ENCODE measurements around the gene SPSB4. TPM values are rescaled to one million over a fixed set of nuclear protein-coding genes. Genes with fewer than 3 reads are reported as not detected.

SPSB4 gene
- total and polyA plus RNA-seq, 2 donors (not counting 1 experiment from before 2014, with no cell fraction given), result not detected

- TF ChIP-seq EZH2 (IDR thresholded peaks at IDR 0.05; ENCODE audit: borderline replicate concordance, insufficient read depth, low read depth, low read length, poor library complexity, severe bottlenecking), result no peak
- TF ChIP-seq, protein P1, sequence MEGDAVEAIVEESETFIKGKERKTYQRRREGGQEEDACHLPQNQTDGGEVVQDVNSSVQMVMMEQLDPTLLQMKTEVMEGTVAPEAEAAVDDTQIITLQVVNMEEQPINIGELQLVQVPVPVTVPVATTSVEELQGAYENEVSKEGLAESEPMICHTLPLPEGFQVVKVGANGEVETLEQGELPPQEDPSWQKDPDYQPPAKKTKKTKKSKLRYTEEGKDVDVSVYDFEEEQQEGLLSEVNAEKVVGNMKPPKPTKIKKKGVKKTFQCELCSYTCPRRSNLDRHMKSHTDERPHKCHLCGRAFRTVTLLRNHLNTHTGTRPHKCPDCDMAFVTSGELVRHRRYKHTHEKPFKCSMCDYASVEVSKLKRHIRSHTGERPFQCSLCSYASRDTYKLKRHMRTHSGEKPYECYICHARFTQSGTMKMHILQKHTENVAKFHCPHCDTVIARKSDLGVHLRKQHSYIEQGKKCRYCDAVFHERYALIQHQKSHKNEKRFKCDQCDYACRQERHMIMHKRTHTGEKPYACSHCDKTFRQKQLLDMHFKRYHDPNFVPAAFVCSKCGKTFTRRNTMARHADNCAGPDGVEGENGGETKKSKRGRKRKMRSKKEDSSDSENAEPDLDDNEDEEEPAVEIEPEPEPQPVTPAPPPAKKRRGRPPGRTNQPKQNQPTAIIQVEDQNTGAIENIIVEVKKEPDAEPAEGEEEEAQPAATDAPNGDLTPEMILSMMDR (IDR thresholded peaks at IDR 0.05), result no peak
- no peaks in the 10 kb centered on the region for H3K79me2 ChIP-seq (ENCODE audit: control insufficient read depth, insufficient read depth, low read length)
- H3K27me3 ChIP-seq (replicated peaks in 1 of 4; ENCODE audit: control extremely low read depth in 1 of 4, control insufficient read depth in 3 of 4, insufficient read depth in 4 of 4, low read length in 3 of 4), result peaks cover 0 to 2% (median 0%) of the 10 kb centered on the region in 4 experiments
- no peak overlapping the region for H3K27ac ChIP-seq (ENCODE audit: low read length in 2 of 2)
- no peak for DNase-seq
- Mint-ChIP-seq H3K27me3 (peaks cover 13% of the 10 kb centered on the region), H3K9me3 (ENCODE audit: insufficient read depth) (no peaks in the 10 kb centered on the region), H3K4me1 (no peaks in the 10 kb centered on the region), H3K4me3 (no peak overlapping the region), H3K27ac (no peak overlapping the region)
- no peak for ATAC-seq (ENCODE audit: low read depth)
- H4K20me1 ChIP-seq (ENCODE audit: control insufficient read depth, insufficient read depth, low read length, poor library complexity, severe bottlenecking), result no peaks in the 10 kb centered on the region
- CTCF ChIA-PET, result no interaction called here
- 95% methylated on average over 6 of the region's 7 CpGs for WGBS (ENCODE audit: insufficient coverage)
- intact Hi-C loops (cut with micrococcal nuclease), result no loop called here
- H3K4me1 ChIP-seq (ENCODE audit: control insufficient read depth in 2 of 2, insufficient read depth in 2 of 2, low read length in 2 of 2), result no peaks in the 10 kb centered on the region
- no peak overlapping the region for H3K4me3 ChIP-seq (ENCODE audit: control extremely low read depth in 1 of 5, extremely low read depth in 1 of 5, insufficient read depth in 1 of 5, low read depth in 2 of 5, low read length in 4 of 5)
- no peak overlapping the region for H3K4me2 ChIP-seq (replicated peaks; ENCODE audit: low read depth, low read length, poor library complexity, severe bottlenecking)
- POLR2A ChIA-PET, result no interaction called here
- H3K9ac ChIP-seq (ENCODE audit: low read length), result no peak overlapping the region
- no peak overlapping the region for H2AFZ ChIP-seq (ENCODE audit: insufficient read depth, low read depth, low read length, poor library complexity, severe bottlenecking)
- H3K9me3 ChIP-seq (ENCODE audit: control extremely low read depth in 1 of 3, control insufficient read depth in 2 of 3, insufficient read depth in 1 of 3, low read length in 2 of 3), result peaks cover 0 to 5% (median 0%) of the 10 kb centered on the region in 3 donors
- no peaks in the 10 kb centered on the region for H3K36me3 ChIP-seq (replicated peaks in 1 of 2; ENCODE audit: control extremely low read depth in 1 of 2, control insufficient read depth in 1 of 2, extremely low read depth in 1 of 2, insufficient read depth in 2 of 2, low read length in 1 of 2)
Observed at GRCh38 chr3:141152801-141153678, 101.9 kb downstream of the SPSB4 start.

- WGBS (ENCODE audit: insufficient coverage), result 100% methylated on average over 1 of the region's 1 CpG
- POLR2A ChIA-PET, result no interaction called here
- no peak overlapping the region for H3K4me3 ChIP-seq (ENCODE audit: control extremely low read depth in 1 of 5, extremely low read depth in 1 of 5, insufficient read depth in 1 of 5, low read depth in 2 of 5, low read length in 4 of 5)
- no peak overlapping the region for H3K4me2 ChIP-seq (replicated peaks; ENCODE audit: low read depth, low read length, poor library complexity, severe bottlenecking)
- Mint-ChIP-seq H3K9me3 (ENCODE audit: insufficient read depth) (peaks cover 1% of the 10 kb centered on the region), H3K4me1 (no peaks in the 10 kb centered on the region), H3K27ac (no peak overlapping the region), H3K27me3 (peaks cover 13% of the 10 kb centered on the region), H3K4me3 (no peak overlapping the region)
- no peak for TF ChIP-seq EZH2 (IDR thresholded peaks at IDR 0.05; ENCODE audit: borderline replicate concordance, insufficient read depth, low read depth, low read length, poor library complexity, severe bottlenecking)
- TF ChIP-seq, protein P1 (IDR thresholded peaks at IDR 0.05), result no peak
- intact Hi-C loops (cut with micrococcal nuclease), result no loop called here
- H3K27ac ChIP-seq (ENCODE audit: low read length in 2 of 2), result no peak overlapping the region
- no peaks in the 10 kb centered on the region for H3K79me2 ChIP-seq (ENCODE audit: control insufficient read depth, insufficient read depth, low read length)
- H4K20me1 ChIP-seq (ENCODE audit: control insufficient read depth, insufficient read depth, low read length, poor library complexity, severe bottlenecking), result no peaks in the 10 kb centered on the region
- H3K9me3 ChIP-seq (ENCODE audit: control extremely low read depth in 1 of 3, control insufficient read depth in 2 of 3, insufficient read depth in 1 of 3, low read length in 2 of 3), result peaks cover 0 to 11% (median 0%) of the 10 kb centered on the region in 3 donors
- no peaks in the 10 kb centered on the region for H3K4me1 ChIP-seq (ENCODE audit: control insufficient read depth in 2 of 2, insufficient read depth in 2 of 2, low read length in 2 of 2)
- CTCF ChIA-PET, result no interaction called here
- no peaks in the 10 kb centered on the region for H3K36me3 ChIP-seq (replicated peaks in 1 of 2; ENCODE audit: control extremely low read depth in 1 of 2, control insufficient read depth in 1 of 2, extremely low read depth in 1 of 2, insufficient read depth in 2 of 2, low read length in 1 of 2)
- DNase-seq (no peak), ATAC-seq (ENCODE audit: low read depth) (no peak)
- H3K27me3 ChIP-seq (replicated peaks in 1 of 4; ENCODE audit: control extremely low read depth in 1 of 4, control insufficient read depth in 3 of 4, insufficient read depth in 4 of 4, low read length in 3 of 4), result peaks cover 0 to 3% (median 0%) of the 10 kb centered on the region in 4 experiments
- no peak overlapping the region for H3K9ac ChIP-seq (ENCODE audit: low read length)
- H2AFZ ChIP-seq (ENCODE audit: insufficient read depth, low read depth, low read length, poor library complexity, severe bottlenecking), result no peak overlapping the region
Observed at GRCh38 chr3:141153679-141153966, 102.5 kb downstream of the SPSB4 start.
